GM23338 (cell line): Measurements from ENCODE around the gene ACSL3. TPM values are rescaled to one million over a fixed set of nuclear protein-coding genes. Genes with fewer than 3 reads are reported as not detected.

Experiments
- ATAC-seq: fragments of 200-7000 bp; cut with Tn5 transposase; 3 replicates; pipeline ENCODE4 v1.9.1; 2020
- DNase-seq: peaks from one replicate; pipeline ENCODE4 v3.0.0-alpha.2; 2015; ENCODE audit warnings: low spot score
- H2AFZ ChIP-seq: fragments of 200-600 bp; sonication (generic); 2 replicates; pipeline ENCODE4 v1.8.0; 2016; ENCODE audit warnings: antibody characterized with exemption, mild to moderate bottlenecking, moderate library complexity
- H3F3A ChIP-seq: fragments of 200-600 bp; sonication (generic); replicated peaks from 2 replicates; pipeline ENCODE4 v1.8.0; 2017; ENCODE audit warnings: antibody characterized with exemption, mixed run types, low read depth
- H3K27ac ChIP-seq: fragments of 200-600 bp; sonication (generic); 2 replicates; pipeline ENCODE4 v1.6.1; 2016; ENCODE audit warnings: low read depth
- H3K27me3 ChIP-seq: fragments of 200-600 bp; sonication (generic); 2 replicates; pipeline ENCODE4 v1.8.0; 2016; ENCODE audit warnings: mild to moderate bottlenecking, mixed run types, moderate library complexity; ENCODE audit not compliant: insufficient read depth
- H3K36me3 ChIP-seq: fragments of 200-600 bp; sonication (generic); 2 replicates; pipeline ENCODE4 v1.8.0; 2016; ENCODE audit warnings: mild to moderate bottlenecking; ENCODE audit not compliant: insufficient read depth
- H3K4me1 ChIP-seq: fragments of 200-600 bp; sonication (generic); 2 replicates; pipeline ENCODE4 v1.8.0; 2016; ENCODE audit warnings: mild to moderate bottlenecking, moderate library complexity; ENCODE audit not compliant: insufficient read depth
- H3K4me2 ChIP-seq: fragments of 200-600 bp; sonication (generic); 2 replicates; pipeline ENCODE4 v1.7.1; 2017; ENCODE audit warnings: mixed run types
- H3K4me3 ChIP-seq: fragments of 200-600 bp; sonication (generic); 2 replicates; pipeline ENCODE4 v1.6.1; 2016; ENCODE audit warnings: mixed run types
- H3K79me2 ChIP-seq: fragments of 200-600 bp; sonication (generic); replicated peaks from 2 replicates; pipeline ENCODE4 v1.8.0; 2017; ENCODE audit warnings: mild to moderate bottlenecking; ENCODE audit not compliant: insufficient read depth
- H3K9me2 ChIP-seq: fragments of 200-600 bp; sonication (generic); 2 replicates; pipeline ENCODE4 v1.8.0; 2017; ENCODE audit not compliant: insufficient read depth
- H4K20me1 ChIP-seq: fragments of 200-600 bp; sonication (generic); replicated peaks from 2 replicates; pipeline ENCODE4 v1.8.0; 2017; ENCODE audit warnings: mild to moderate bottlenecking; ENCODE audit not compliant: insufficient read depth
- H3K27ac Mint-ChIP-seq: 2 replicates; pipeline ENCODE4 v1.8.0; 2020; ENCODE audit warnings: inconsistent platforms, mild to moderate bottlenecking, moderate library complexity, mixed read lengths
- H3K27me3 Mint-ChIP-seq: 3 replicates; pipeline ENCODE4 v1.8.0; 2022; ENCODE audit warnings: low read depth, mild to moderate bottlenecking, moderate library complexity, mixed read lengths, inconsistent platforms; ENCODE audit not compliant: insufficient read depth, poor library complexity
- H3K36me3 Mint-ChIP-seq: 3 replicates; pipeline ENCODE4 v1.8.0; 2021; ENCODE audit warnings: low read depth, mild to moderate bottlenecking, inconsistent platforms, moderate library complexity, mixed read lengths
- H3K4me1 Mint-ChIP-seq: 3 replicates; pipeline ENCODE4 v1.8.0; 2020; ENCODE audit warnings: mild to moderate bottlenecking, inconsistent platforms, mixed read lengths
- H3K4me3 Mint-ChIP-seq: 3 replicates; pipeline ENCODE4 v1.8.0; 2021; ENCODE audit warnings: moderate library complexity, mild to moderate bottlenecking, inconsistent platforms, mixed read lengths
- H3K9me3 Mint-ChIP-seq: 3 replicates; pipeline ENCODE4 v1.8.0; 2020; ENCODE audit warnings: moderate library complexity, mild to moderate bottlenecking, inconsistent platforms, mixed read lengths
- JUNB ChIP-seq: IDR thresholded peaks from one replicate; pipeline ENCODE4 v1.6.1; 2016; ENCODE audit warnings: antibody characterized with exemption; ENCODE audit not compliant: unreplicated experiment
- NANOG ChIP-seq: IDR thresholded peaks from 2 replicates; pipeline ENCODE4 v1.6.1; 2016; ENCODE audit warnings: antibody characterized with exemption, borderline replicate concordance
- POLR2AphosphoS5 ChIP-seq: IDR thresholded peaks from 2 replicates; pipeline ENCODE4 v1.6.1; 2016; ENCODE audit warnings: antibody characterized with exemption, low read depth
- ZNF331 ChIP-seq: fragments of 250-450 bp; sonication (Bioruptor Pico); IDR thresholded peaks from 2 replicates; pipeline ENCODE4 v1.5.0; 2020; ENCODE audit warnings: low read depth, mild to moderate bottlenecking, moderate library complexity
- ZNF462 ChIP-seq: fragments of 250-450 bp; sonication (Bioruptor Pico); IDR thresholded peaks from 2 replicates; pipeline ENCODE4 v1.5.0; 2020; ENCODE audit warnings: mild to moderate bottlenecking, moderate library complexity
- polyA plus RNA-seq: library from polyadenylated mRNA; unstranded; fragments of >200 nt; fragmentation: Nextera tagmentation; extraction: Ambion mirVana; gene quantifications from 2 replicates; pipeline ENCODE4 v1.2.1, GENCODE V29; 2016
- total RNA-seq: library from RNA; depleted of rRNA; stranded (reverse); fragments of >200 nt; shearing (Covaris generic); gene quantifications from 2 replicates; pipeline ENCODE4 v1.2.3, GENCODE V29; 2014
- TF ChIP-seq, protein P1 (sequence below): IDR thresholded peaks from one replicate; pipeline ENCODE4 v1.6.1; 2018; ENCODE audit warnings: antibody characterized with exemption; ENCODE audit not compliant: unreplicated experiment
- TF ChIP-seq, protein P2 (sequence below): IDR thresholded peaks from 2 replicates; pipeline ENCODE4 v1.6.1; 2016; ENCODE audit warnings: antibody characterized with exemption

Gene ACSL3
- total and polyA plus RNA-seq, 2 experiments from 2014 or later, result 55.3 to 130 TPM

DNA sequence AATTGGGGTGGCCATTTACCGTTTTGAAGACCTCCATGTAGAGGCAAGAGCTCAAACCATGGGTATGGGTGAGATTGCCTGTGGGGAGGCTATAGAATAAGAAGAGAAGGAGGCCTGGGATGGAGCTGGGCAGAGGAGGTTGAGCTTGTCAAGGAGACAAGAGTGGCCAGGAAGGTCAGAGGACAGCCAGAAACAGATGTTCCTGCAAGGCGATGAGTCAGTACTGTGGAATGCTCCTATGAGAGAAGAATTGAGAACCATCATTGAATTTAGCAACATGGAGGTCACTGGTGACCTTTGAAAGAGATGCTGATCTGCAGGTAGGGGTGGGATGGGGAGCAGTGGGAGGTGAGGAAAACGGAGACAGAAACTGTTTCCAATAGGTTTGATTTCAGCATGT is 3.5 kb downstream of the ACSL3 start:
- H3K4me3 ChIP-seq, result peak overlapping the region; percentile 85
- DNase-seq, result peak; percentile 83
- no peak overlapping the region for H2AFZ ChIP-seq
- H3K36me3 Mint-ChIP-seq, result no peaks in the 10 kb centered on the region
- peaks cover 61% of the 10 kb centered on the region for H4K20me1 ChIP-seq
- H3K4me1 Mint-ChIP-seq, result peaks cover 15% of the 10 kb centered on the region
- peaks cover 2% of the 10 kb centered on the region for H3K27me3 Mint-ChIP-seq
- H3K9me3 Mint-ChIP-seq, result peaks cover 3% of the 10 kb centered on the region; the same call in 1 of the 3 replicates
- no peaks in the 10 kb centered on the region for H3K9me2 ChIP-seq
- H3K4me1 ChIP-seq, result peaks cover 74% of the 10 kb centered on the region
- H3K4me2 ChIP-seq, result peak overlapping the region; percentile 91
- H3K79me2 ChIP-seq, result peaks cover 82% of the 10 kb centered on the region
- no peak overlapping the region for H3K27ac Mint-ChIP-seq
- no peaks in the 10 kb centered on the region for H3K36me3 ChIP-seq
- 0 out of 2 replicates have a peak overlapping the region, but pooled peaks have one; percentile 11 for H3K27ac ChIP-seq
- H3K27me3 ChIP-seq, result no peaks in the 10 kb centered on the region
- no peak for TF ChIP-seq ZNF331
- peak; percentile 79 for TF ChIP-seq ZNF462
- 0 out of 2 replicates have a peak, but pooled peaks have one; percentile 4 for TF ChIP-seq NANOG
- TF ChIP-seq, protein P1, sequence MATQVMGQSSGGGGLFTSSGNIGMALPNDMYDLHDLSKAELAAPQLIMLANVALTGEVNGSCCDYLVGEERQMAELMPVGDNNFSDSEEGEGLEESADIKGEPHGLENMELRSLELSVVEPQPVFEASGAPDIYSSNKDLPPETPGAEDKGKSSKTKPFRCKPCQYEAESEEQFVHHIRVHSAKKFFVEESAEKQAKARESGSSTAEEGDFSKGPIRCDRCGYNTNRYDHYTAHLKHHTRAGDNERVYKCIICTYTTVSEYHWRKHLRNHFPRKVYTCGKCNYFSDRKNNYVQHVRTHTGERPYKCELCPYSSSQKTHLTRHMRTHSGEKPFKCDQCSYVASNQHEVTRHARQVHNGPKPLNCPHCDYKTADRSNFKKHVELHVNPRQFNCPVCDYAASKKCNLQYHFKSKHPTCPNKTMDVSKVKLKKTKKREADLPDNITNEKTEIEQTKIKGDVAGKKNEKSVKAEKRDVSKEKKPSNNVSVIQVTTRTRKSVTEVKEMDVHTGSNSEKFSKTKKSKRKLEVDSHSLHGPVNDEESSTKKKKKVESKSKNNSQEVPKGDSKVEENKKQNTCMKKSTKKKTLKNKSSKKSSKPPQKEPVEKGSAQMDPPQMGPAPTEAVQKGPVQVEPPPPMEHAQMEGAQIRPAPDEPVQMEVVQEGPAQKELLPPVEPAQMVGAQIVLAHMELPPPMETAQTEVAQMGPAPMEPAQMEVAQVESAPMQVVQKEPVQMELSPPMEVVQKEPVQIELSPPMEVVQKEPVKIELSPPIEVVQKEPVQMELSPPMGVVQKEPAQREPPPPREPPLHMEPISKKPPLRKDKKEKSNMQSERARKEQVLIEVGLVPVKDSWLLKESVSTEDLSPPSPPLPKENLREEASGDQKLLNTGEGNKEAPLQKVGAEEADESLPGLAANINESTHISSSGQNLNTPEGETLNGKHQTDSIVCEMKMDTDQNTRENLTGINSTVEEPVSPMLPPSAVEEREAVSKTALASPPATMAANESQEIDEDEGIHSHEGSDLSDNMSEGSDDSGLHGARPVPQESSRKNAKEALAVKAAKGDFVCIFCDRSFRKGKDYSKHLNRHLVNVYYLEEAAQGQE, result no peak
- no peak for TF ChIP-seq POLR2AphosphoS5
- TF ChIP-seq, protein P2, sequence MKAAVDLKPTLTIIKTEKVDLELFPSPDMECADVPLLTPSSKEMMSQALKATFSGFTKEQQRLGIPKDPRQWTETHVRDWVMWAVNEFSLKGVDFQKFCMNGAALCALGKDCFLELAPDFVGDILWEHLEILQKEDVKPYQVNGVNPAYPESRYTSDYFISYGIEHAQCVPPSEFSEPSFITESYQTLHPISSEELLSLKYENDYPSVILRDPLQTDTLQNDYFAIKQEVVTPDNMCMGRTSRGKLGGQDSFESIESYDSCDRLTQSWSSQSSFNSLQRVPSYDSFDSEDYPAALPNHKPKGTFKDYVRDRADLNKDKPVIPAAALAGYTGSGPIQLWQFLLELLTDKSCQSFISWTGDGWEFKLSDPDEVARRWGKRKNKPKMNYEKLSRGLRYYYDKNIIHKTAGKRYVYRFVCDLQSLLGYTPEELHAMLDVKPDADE, result no peak
- TF ChIP-seq JUNB, result no peak
- no peak overlapping the region for H3K4me3 Mint-ChIP-seq
- ATAC-seq, result peak; percentile 2; the same call in 2 of the 3 replicates
- H3F3A ChIP-seq, result no peaks in the 10 kb centered on the region
